Ectodermal cell (in vitro differentiated cells): Measurements from ENCODE around the gene CCN6.
"Not testable (repeated sequence)": the region's sequence is repeated elsewhere in the genome, so short reads cannot be mapped to it uniquely, and the experiment has no call there.

Source experiments
- H3K27ac ChIP-seq: 2 replicates; pipeline ENCODE4 v1.7.0; 2013; ENCODE audit warnings: mild to moderate bottlenecking, low read depth, low read length; ENCODE audit not compliant: insufficient read depth, poor library complexity, severe bottlenecking
- H3K27me3 ChIP-seq: 2 replicates; pipeline ENCODE4 v1.7.0; 2013; ENCODE audit warnings: mild to moderate bottlenecking, low read length; ENCODE audit not compliant: insufficient read depth, control insufficient read depth, poor library complexity, severe bottlenecking
- H3K36me3 ChIP-seq: one replicate; pipeline ENCODE4 v1.7.0; 2013; ENCODE audit warnings: low read length; ENCODE audit not compliant: control insufficient read depth, insufficient read depth
- H3K4me1 ChIP-seq: one replicate; pipeline ENCODE4 v1.7.0; 2013; ENCODE audit warnings: low read length; ENCODE audit not compliant: control insufficient read depth, insufficient read depth
- H3K4me3 ChIP-seq: 2 replicates; pipeline ENCODE4 v1.7.0; 2013; ENCODE audit warnings: low read depth, low read length, control low read depth; ENCODE audit not compliant: insufficient read depth
- H3K9me3 ChIP-seq: 2 replicates; pipeline ENCODE4 v1.7.0; 2013; ENCODE audit warnings: mild to moderate bottlenecking, low read length, moderate library complexity; ENCODE audit not compliant: control insufficient read depth
- WGBS, 2 experiments: methylation state at CpG; one replicate each; pipeline ENCODE4 v1.1.7; 2013; ENCODE audit warnings: missing lambda C conversion rate in 2 of 2; 5-methylcytosine and 5-hydroxymethylcytosine counted together

Gene CCN6

DNA sequence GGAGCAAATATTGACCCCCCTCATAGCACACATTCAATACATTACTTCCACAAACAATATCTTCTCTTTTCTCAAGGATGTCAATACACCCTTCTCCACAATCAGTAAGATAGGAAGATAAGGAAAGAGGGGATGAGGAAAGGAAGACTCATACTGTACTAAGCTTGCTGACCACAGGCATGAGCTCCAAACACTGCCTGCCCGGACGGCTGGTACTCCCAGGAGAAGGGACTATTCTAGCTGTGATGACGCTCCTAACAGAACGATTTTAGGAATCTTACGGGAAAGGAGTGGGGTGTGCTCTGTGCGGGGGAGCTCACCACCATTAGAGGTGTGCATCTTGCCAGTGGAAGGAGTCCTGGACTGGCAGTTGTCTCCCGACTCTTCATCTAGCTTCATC, 3.9 kb upstream of the CCN6 start:
- Histone ChIP-seq H3K9me3 (peaks cover 3% of the 10 kb centered on the region), H3K36me3 (no peaks in the 10 kb centered on the region), H3K4me1 (no peaks in the 10 kb centered on the region), H3K4me3 (no peak overlapping the region), H3K27ac (no peak overlapping the region), H3K27me3 (no peaks in the 10 kb centered on the region)
- WGBS, 2 experiments: 94 to 96% methylated on average over 7 of the region's 7 CpGs

DNA sequence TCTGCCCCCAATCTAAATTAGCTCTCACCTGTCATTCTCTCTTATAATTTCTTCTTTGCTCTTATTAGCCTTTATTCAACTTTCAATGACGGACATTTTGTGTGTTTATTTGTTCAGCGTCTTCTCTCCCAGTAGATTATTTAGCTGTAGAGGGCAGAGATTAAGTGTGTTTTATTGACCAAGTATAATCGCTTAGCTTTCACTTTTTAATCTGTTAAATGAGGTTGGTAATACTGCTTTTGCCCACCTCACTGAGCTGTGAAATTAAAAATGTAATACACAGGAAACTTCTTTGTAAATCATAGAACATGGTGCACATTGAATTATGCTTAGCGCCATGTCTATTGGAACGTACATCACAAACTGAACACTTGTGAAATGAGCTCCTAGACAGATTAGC, 3.5 kb upstream of the CCN6 start:
- Histone ChIP-seq H3K4me1 (no peaks in the 10 kb centered on the region), H3K4me3 (no peak overlapping the region), H3K36me3 (no peaks in the 10 kb centered on the region), H3K27me3 (no peaks in the 10 kb centered on the region), H3K27ac (no peak overlapping the region), H3K9me3 (peaks cover 3% of the 10 kb centered on the region)
- 95% methylated on average over 5 of the region's 5 CpGs for WGBS, 2 experiments

DNA sequence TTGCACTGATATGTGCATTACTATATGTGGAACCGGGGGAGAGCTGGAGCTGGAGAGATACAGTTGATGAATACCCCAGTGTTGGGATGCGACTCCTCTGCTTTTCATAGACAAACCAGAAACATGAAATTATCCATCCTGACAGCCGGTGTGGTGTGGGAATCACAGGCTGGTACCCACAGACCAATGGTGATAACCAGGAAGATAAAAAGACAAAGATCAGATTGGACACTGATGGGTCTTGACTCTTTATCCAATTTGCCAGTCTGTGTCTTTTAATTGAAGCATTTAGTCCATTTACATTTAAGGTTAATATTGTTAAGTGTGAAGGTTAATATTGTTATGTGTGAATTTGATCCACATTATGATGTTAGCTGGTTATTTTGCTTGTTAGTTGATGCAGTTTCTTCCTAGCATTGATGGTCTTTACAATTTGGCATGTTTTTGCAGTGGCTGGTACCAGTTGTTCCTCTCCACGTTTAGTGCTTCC, 2.6 kb upstream of the CCN6 start:
- not testable (repeated sequence) for H3K27me3 ChIP-seq, H3K4me1 ChIP-seq, H3K9me3 ChIP-seq, H3K36me3 ChIP-seq, H3K4me3 ChIP-seq, H3K27ac ChIP-seq
- 98 to 99% methylated on average over 3 to 4 of the region's 4 CpGs for WGBS, 2 experiments

DNA sequence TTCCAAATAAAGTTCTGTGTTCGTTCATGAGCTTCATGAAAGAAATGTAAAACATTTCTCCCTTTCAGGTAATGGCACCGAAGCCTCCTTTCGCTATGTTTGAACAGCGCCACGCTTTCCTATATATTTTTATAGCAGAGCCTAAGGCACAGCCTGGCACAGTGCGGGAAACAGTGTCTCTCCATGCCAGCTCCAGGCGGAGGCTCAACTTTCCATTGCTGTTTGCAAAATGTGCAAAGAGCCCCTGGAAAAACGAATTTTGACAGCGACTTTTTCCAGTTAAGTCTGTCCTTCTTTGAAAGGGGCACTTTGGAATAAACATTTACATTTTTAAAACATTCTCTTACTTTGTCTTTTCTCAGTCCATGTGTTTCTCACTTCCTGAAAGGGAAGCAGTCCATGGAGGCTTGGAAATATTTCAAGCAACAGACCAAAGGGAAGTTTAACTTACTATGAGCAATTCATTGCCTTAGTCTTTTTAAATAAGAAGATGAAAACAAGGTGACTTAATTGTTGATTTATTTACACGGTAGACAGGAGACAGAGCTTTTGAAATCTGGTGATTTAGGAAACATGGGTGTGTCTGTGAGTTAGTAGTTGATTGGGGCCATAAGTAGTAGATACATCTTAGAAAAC, 769 bp downstream of the CCN6 start:
- Histone ChIP-seq H3K36me3 (no peaks in the 10 kb centered on the region), H3K4me3 (no peak overlapping the region), H3K9me3 (no peaks in the 10 kb centered on the region), H3K27ac (no peak overlapping the region), H3K27me3 (no peaks in the 10 kb centered on the region), H3K4me1 (no peaks in the 10 kb centered on the region)
- WGBS, 2 experiments: 92% methylated on average over 10 of the region's 10 CpGs

DNA sequence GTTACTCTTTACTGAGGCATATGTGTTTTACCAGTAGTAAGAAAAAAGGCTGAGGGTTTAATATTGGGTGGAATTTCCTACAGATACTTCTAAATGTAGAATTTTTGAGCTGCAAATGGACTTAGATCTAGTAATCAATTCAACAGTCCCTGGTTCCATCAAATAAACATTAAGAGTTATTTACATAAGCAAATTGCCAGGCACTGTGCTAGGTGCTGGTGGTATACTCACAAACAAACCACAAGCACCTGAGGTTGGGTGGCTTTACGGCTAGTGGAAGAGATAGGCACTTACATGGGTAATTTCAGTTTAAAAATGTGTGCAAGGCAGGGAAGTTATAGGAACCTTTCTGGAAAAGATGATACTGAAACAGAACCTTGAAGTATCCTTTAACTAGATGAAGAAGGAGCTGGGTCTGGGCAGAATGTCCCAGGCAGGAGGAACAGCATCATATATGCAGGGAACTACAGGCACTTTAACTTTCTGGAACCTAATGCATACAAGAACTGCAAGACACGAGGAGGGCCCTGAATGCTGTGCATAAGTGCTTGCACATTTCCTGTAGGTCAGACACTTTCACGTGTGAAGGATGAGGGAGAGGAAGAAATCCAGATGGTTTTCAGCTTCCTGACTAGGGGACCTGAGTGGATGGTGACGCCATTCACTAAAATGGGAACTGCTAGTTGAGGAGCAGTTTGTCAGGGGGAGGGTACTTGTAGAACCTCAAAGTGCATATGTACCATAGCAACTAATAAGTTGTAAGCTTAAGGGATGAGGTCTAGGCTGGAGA, 4.5 kb downstream of the CCN6 start:
- H3K27me3 ChIP-seq: no peaks in the 10 kb centered on the region
- no peaks in the 10 kb centered on the region for H3K9me3 ChIP-seq
- no peak overlapping the region for H3K27ac ChIP-seq
- no peak overlapping the region for H3K4me3 ChIP-seq
- no peaks in the 10 kb centered on the region for H3K36me3 ChIP-seq
- H3K4me1 ChIP-seq: no peaks in the 10 kb centered on the region
- WGBS, 2 experiments: 91 to 92% methylated on average over 4 of the region's 4 CpGs

DNA sequence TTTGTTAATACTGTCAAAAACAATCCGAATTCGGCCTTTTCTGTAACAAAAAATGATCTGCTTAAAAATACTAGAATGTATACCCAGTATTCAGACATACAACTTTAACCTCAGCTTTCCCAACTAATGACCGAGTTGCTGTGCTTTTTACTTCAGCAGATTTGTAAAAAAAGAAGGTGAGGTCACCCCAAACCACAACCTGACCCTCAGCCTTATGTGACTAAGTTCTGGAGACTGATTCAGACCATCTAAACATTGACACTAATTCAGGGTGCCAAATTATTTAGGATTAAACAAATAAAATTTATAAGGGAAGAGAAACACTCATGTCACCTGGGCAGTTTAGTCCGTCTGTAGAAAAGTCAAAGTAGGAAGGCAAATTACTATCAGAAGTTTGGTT, 7.7 kb downstream of the CCN6 start:
- Histone ChIP-seq H3K4me3 (no peak overlapping the region), H3K27ac (no peak overlapping the region), H3K27me3 (no peaks in the 10 kb centered on the region), H3K36me3 (no peaks in the 10 kb centered on the region), H3K4me1 (no peaks in the 10 kb centered on the region), H3K9me3 (no peaks in the 10 kb centered on the region)
- 95 to 98% methylated on average over 4 of the region's 4 CpGs for WGBS, 2 experiments

DNA sequence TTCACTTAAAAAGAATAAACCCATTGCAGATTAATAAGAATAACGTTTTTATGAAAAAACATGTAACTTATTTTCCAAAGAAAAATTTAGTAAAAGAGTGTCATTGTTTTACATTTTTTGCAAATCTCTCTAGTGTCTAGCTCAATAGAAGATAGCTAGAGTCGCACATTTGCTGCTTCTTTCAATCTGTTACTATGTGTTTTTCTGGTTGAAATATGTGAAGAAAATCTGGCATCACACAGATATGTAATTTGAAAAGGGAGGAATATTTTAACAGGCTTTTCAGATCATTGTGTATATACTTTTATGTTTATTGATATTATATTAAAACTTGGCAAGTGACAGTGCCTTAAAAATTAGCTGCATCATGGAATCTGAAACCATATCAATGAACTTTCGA, 9.1 kb downstream of the CCN6 start:
- WGBS, 2 experiments: 86 to 97% methylated on average over 2 to 3 of the region's 3 CpGs

DNA sequence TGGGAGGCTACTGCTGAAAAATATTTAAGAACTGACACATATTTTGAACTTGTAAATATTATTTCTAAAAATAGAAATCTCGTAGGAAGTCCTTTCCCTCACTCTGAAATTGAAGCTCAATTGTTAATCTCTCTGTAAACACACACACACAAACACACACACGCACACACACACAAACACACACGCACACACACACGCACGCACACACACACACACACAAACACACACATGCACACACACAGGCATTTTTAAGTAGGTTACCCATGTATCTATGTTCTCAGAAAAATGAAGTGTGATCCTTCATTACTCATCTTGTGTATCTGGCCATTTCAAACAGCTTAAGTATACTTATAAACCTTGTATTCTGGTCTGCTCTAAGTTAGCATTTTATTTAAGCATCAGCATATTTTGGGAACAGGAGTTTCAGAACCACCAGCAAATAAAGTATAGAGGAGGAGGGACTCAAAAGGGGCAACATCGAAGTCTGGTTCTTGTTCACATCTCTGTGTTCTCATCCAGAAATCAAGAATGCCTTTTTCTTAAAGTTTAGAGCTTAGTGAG, 11.6 kb downstream of the CCN6 start:
- Histone ChIP-seq H3K9me3 (no peaks in the 10 kb centered on the region), H3K4me1 (no peaks in the 10 kb centered on the region), H3K36me3 (no peaks in the 10 kb centered on the region), H3K4me3 (no peak overlapping the region), H3K27me3 (no peaks in the 10 kb centered on the region), H3K27ac (no peak overlapping the region)
- 74 to 76% methylated on average over 6 of the region's 6 CpGs for WGBS, 2 experiments

More for the DNA sequence above, 9.1 kb downstream of the CCN6 start:
- Histone ChIP-seq H3K4me3 (no peak overlapping the region), H3K27me3 (no peaks in the 10 kb centered on the region), H3K4me1 (no peaks in the 10 kb centered on the region), H3K9me3 (no peaks in the 10 kb centered on the region), H3K36me3 (no peaks in the 10 kb centered on the region), H3K27ac (no peak overlapping the region)

DNA sequence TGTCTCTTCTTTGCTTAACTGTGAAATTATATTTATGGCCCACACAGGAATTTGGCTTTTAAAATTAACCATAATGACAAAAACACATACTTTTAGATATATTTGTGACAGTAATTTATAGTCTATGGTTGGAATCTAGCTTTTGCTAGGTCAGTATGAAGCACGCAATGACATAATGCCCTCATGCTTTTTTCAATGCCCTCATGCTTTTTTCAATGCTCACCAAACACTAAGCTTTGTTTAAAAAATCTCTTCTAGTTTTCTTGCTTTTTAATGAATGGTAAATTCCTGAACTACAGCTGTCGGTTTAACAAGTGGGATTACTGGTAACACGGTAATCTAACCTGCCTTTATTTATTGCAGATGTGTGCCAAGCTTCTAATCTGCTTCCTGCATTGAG, 12.7 kb downstream of the CCN6 start:
- Histone ChIP-seq H3K27ac (no peak overlapping the region), H3K36me3 (no peaks in the 10 kb centered on the region), H3K4me3 (no peak overlapping the region), H3K4me1 (no peaks in the 10 kb centered on the region), H3K27me3 (no peaks in the 10 kb centered on the region), H3K9me3 (no peaks in the 10 kb centered on the region)
- 92 to 93% methylated on average over 3 of the region's 3 CpGs for WGBS, 2 experiments

DNA sequence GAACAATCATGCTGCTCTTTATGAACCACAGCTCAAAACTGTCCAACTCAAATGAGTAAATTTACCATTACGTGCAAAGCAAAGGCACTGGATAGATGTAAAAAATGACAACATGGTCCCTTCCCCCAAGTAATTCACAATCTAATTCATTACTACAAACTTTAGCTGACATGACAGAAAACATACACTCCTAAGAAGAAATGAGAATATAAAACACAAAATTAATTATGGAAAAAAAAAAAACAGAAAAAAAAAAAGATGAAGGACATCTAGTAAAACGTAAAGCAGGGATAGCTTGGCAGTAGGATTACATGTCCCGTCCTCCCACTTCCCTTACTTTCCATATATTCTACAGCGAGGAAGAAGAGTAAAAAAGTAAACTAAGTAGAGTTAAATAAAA, 27.7 kb downstream of the CCN6 start:
- Histone ChIP-seq H3K4me3 (no peak overlapping the region), H3K9me3 (no peaks in the 10 kb centered on the region), H3K4me1 (no peaks in the 10 kb centered on the region), H3K27me3 (no peaks in the 10 kb centered on the region), H3K27ac (no peak overlapping the region), H3K36me3 (peaks cover 4% of the 10 kb centered on the region)
- 98 to 100% methylated on average over 1 to 3 of the region's 4 CpGs for WGBS, 2 experiments
